ENCODE measurements around the gene ADAM11.
A peak's percentile ranks its signal among the peaks of the same experiment; 100 is the strongest.

ADAM11 gene

GRCh38 chr17:44781551-44782325 lies 22.9 kb downstream of the ADAM11 start:
- Histone ChIP-seq H2BK15ac (ENCODE audit: low read length) (peak overlapping the region; percentile 55), H3K27me3 (ENCODE audit: control insufficient read depth in 3 of 3, insufficient read depth in 3 of 3, low read depth in 1 of 3, low read length in 3 of 3) (peaks cover 0 to 22% (median 6%) of the 10 kb centered on the region in 3 experiments), H4K91ac (ENCODE audit: low read depth, low read length, poor library complexity) (peak overlapping the region; percentile 47), H3K14ac (ENCODE audit: low read length) (no peak overlapping the region), H3K9me3 (replicated peaks in 1 of 2; ENCODE audit: control insufficient read depth in 2 of 2, insufficient read depth in 1 of 2, low read depth in 1 of 2, low read length in 2 of 2) (no peaks in the 10 kb centered on the region), H2AK5ac (ENCODE audit: low read depth, low read length) (peak overlapping the region; percentile 57), H3K9ac (ENCODE audit: low read depth, low read length, poor library complexity) (no peak overlapping the region), H2BK12ac (ENCODE audit: low read length) (no peak overlapping the region), H3K27ac (replicated peaks; ENCODE audit: low read length) (no peak overlapping the region), H2BK120ac (ENCODE audit: low read depth, low read length) (peak overlapping the region; percentile 21), H3K18ac (ENCODE audit: low read length) (peak overlapping the region; percentile 92), H3K79me1 (ENCODE audit: low read depth, low read length) (peaks cover 2% of the 10 kb centered on the region), H3K36me3 (replicated peaks in 1 of 2; ENCODE audit: control insufficient read depth in 2 of 2, insufficient read depth in 2 of 2, low read length in 2 of 2) (no peaks in the 10 kb centered on the region), H3K4ac (ENCODE audit: low read length) (no peak overlapping the region), H4K8ac (ENCODE audit: low read depth, low read length) (no peak overlapping the region), H3K4me1 (ENCODE audit: control insufficient read depth in 2 of 2, insufficient read depth in 1 of 2, low read depth in 1 of 2, low read length in 2 of 2) (peaks cover 10 to 16% of the 10 kb centered on the region in 2 donors), H2AFZ (ENCODE audit: low read length) (peak overlapping the region; percentile 87), H3K23ac (ENCODE audit: low read depth, low read length, poor library complexity) (peak overlapping the region; percentile 26), H3K4me2 (ENCODE audit: insufficient read depth, low read length, poor library complexity, severe bottlenecking) (no peak overlapping the region), H2BK5ac (ENCODE audit: low read length) (no peak overlapping the region), H3K4me3 (ENCODE audit: low read length in 2 of 2) (no peak overlapping the region)
- no peak for DNase-seq (ENCODE audit: low spot score)
- no CpG with 5 or more reads among the region's 17 CpGs for whole genome bisulfite sequencing, 2 donors (ENCODE audit: extremely low coverage in 2 of 2, insufficient read length in 2 of 2, insufficient replicate concordance in 1 of 2)

- peak overlapping the region; percentile 29 for H3K27ac ChIP-seq (replicated peaks; ENCODE audit: low read length)
- no peak overlapping the region for H2BK12ac ChIP-seq (ENCODE audit: low read length)
- H2AFZ ChIP-seq (ENCODE audit: low read length): peak overlapping the region; percentile 87
- no CpG with 5 or more reads among the region's 11 CpGs for WGBS, 2 donors (ENCODE audit: extremely low coverage in 2 of 2, insufficient read length in 2 of 2, insufficient replicate concordance in 1 of 2)
- H3K4me1 ChIP-seq (ENCODE audit: control insufficient read depth in 2 of 2, insufficient read depth in 1 of 2, low read depth in 1 of 2, low read length in 2 of 2): peaks cover 10 to 16% of the 10 kb centered on the region in 2 donors
- no peak overlapping the region for H3K14ac ChIP-seq (ENCODE audit: low read length)
- H3K4me3 ChIP-seq (ENCODE audit: low read length in 2 of 2): peak overlapping the region in 1 of 2 donors; percentile 5
- no peak overlapping the region for H3K4me2 ChIP-seq (ENCODE audit: insufficient read depth, low read length, poor library complexity, severe bottlenecking)
- no peak overlapping the region for H2AK5ac ChIP-seq (ENCODE audit: low read depth, low read length)
- peaks cover 0 to 16% (median 2%) of the 10 kb centered on the region in 3 experiments for H3K27me3 ChIP-seq (ENCODE audit: control insufficient read depth in 3 of 3, insufficient read depth in 3 of 3, low read depth in 1 of 3, low read length in 3 of 3)
- H3K18ac ChIP-seq (ENCODE audit: low read length): no peak overlapping the region
- H3K23ac ChIP-seq (ENCODE audit: low read depth, low read length, poor library complexity): no peak overlapping the region
- no peaks in the 10 kb centered on the region for H3K36me3 ChIP-seq (replicated peaks in 1 of 2; ENCODE audit: control insufficient read depth in 2 of 2, insufficient read depth in 2 of 2, low read length in 2 of 2)
- no peak overlapping the region for H3K9ac ChIP-seq (ENCODE audit: low read depth, low read length, poor library complexity)
- no peak overlapping the region for H2BK15ac ChIP-seq (ENCODE audit: low read length)
- no peaks in the 10 kb centered on the region for H3K9me3 ChIP-seq (replicated peaks in 1 of 2; ENCODE audit: control insufficient read depth in 2 of 2, insufficient read depth in 1 of 2, low read depth in 1 of 2, low read length in 2 of 2)
- no peak overlapping the region for H2BK5ac ChIP-seq (ENCODE audit: low read length)
- no peak overlapping the region for H2BK120ac ChIP-seq (ENCODE audit: low read depth, low read length)
- H3K79me1 ChIP-seq (ENCODE audit: low read depth, low read length): peaks cover 2% of the 10 kb centered on the region
- H3K4ac ChIP-seq (ENCODE audit: low read length): no peak overlapping the region
- no peak for DNase-seq (ENCODE audit: low spot score)
- H4K8ac ChIP-seq (ENCODE audit: low read depth, low read length): no peak overlapping the region
- no peak overlapping the region for H4K91ac ChIP-seq (ENCODE audit: low read depth, low read length, poor library complexity)
Observed at GRCh38 chr17:44782326-44782850, 23.6 kb downstream of the ADAM11 start.

- Histone ChIP-seq H3K9ac (ENCODE audit: low read depth, low read length, poor library complexity) (no peak overlapping the region), H3K27me3 (ENCODE audit: control insufficient read depth in 3 of 3, insufficient read depth in 3 of 3, low read depth in 1 of 3, low read length in 3 of 3) (peaks cover 0 to 7% (median 0%) of the 10 kb centered on the region in 3 experiments), H2BK15ac (ENCODE audit: low read length) (no peak overlapping the region), H4K91ac (ENCODE audit: low read depth, low read length, poor library complexity) (no peak overlapping the region), H2BK120ac (ENCODE audit: low read depth, low read length) (no peak overlapping the region), H3K14ac (ENCODE audit: low read length) (no peak overlapping the region), H3K9me3 (replicated peaks in 1 of 2; ENCODE audit: control insufficient read depth in 2 of 2, insufficient read depth in 1 of 2, low read depth in 1 of 2, low read length in 2 of 2) (no peaks in the 10 kb centered on the region), H2BK5ac (ENCODE audit: low read length) (no peak overlapping the region), H2AK5ac (ENCODE audit: low read depth, low read length) (no peak overlapping the region), H3K4me2 (ENCODE audit: insufficient read depth, low read length, poor library complexity, severe bottlenecking) (no peak overlapping the region), H2AFZ (ENCODE audit: low read length) (no peak overlapping the region), H3K23ac (ENCODE audit: low read depth, low read length, poor library complexity) (no peak overlapping the region), H3K36me3 (replicated peaks in 1 of 2; ENCODE audit: control insufficient read depth in 2 of 2, insufficient read depth in 2 of 2, low read length in 2 of 2) (no peaks in the 10 kb centered on the region), H3K4me1 (ENCODE audit: control insufficient read depth in 2 of 2, insufficient read depth in 1 of 2, low read depth in 1 of 2, low read length in 2 of 2) (peaks cover 10 to 13% of the 10 kb centered on the region in 2 donors), H4K8ac (ENCODE audit: low read depth, low read length) (no peak overlapping the region), H3K27ac (replicated peaks; ENCODE audit: low read length) (no peak overlapping the region), H3K18ac (ENCODE audit: low read length) (no peak overlapping the region), H2BK12ac (ENCODE audit: low read length) (no peak overlapping the region), H3K4ac (ENCODE audit: low read length) (no peak overlapping the region), H3K79me1 (ENCODE audit: low read depth, low read length) (no peaks in the 10 kb centered on the region), H3K4me3 (ENCODE audit: low read length in 2 of 2) (no peak overlapping the region)
- DNase-seq (ENCODE audit: low spot score): no peak
- WGBS, 2 donors (ENCODE audit: extremely low coverage in 2 of 2, insufficient read length in 2 of 2, insufficient replicate concordance in 1 of 2): no CpG with 5 or more reads among the region's 7 CpGs
Observed at GRCh38 chr17:44785921-44786320, 27.1 kb downstream of the ADAM11 start.

GRCh38 chr17:44786551-44787081 lies 27.8 kb downstream of the ADAM11 start:
- Histone ChIP-seq H3K4ac (ENCODE audit: low read length) (no peak overlapping the region), H3K79me1 (ENCODE audit: low read depth, low read length) (no peaks in the 10 kb centered on the region), H3K18ac (ENCODE audit: low read length) (peak overlapping the region; percentile 38), H3K4me1 (ENCODE audit: control insufficient read depth in 2 of 2, insufficient read depth in 1 of 2, low read depth in 1 of 2, low read length in 2 of 2) (peaks cover 9 to 10% of the 10 kb centered on the region in 2 donors), H3K36me3 (replicated peaks in 1 of 2; ENCODE audit: control insufficient read depth in 2 of 2, insufficient read depth in 2 of 2, low read length in 2 of 2) (no peaks in the 10 kb centered on the region), H2BK12ac (ENCODE audit: low read length) (no peak overlapping the region), H3K4me3 (ENCODE audit: low read length in 2 of 2) (no peak overlapping the region), H2AK5ac (ENCODE audit: low read depth, low read length) (peak overlapping the region; percentile 70), H2AFZ (ENCODE audit: low read length) (peak overlapping the region; percentile 30), H2BK5ac (ENCODE audit: low read length) (no peak overlapping the region), H3K14ac (ENCODE audit: low read length) (peak overlapping the region; percentile 21), H3K9me3 (replicated peaks in 1 of 2; ENCODE audit: control insufficient read depth in 2 of 2, insufficient read depth in 1 of 2, low read depth in 1 of 2, low read length in 2 of 2) (no peaks in the 10 kb centered on the region), H4K8ac (ENCODE audit: low read depth, low read length) (no peak overlapping the region), H3K23ac (ENCODE audit: low read depth, low read length, poor library complexity) (peak overlapping the region; percentile 35), H2BK15ac (ENCODE audit: low read length) (no peak overlapping the region), H3K27ac (replicated peaks; ENCODE audit: low read length) (no peak overlapping the region), H2BK120ac (ENCODE audit: low read depth, low read length) (no peak overlapping the region), H3K27me3 (ENCODE audit: control insufficient read depth in 3 of 3, insufficient read depth in 3 of 3, low read depth in 1 of 3, low read length in 3 of 3) (peaks cover 0 to 7% (median 0%) of the 10 kb centered on the region in 3 experiments), H4K91ac (ENCODE audit: low read depth, low read length, poor library complexity) (no peak overlapping the region), H3K9ac (ENCODE audit: low read depth, low read length, poor library complexity) (no peak overlapping the region), H3K4me2 (ENCODE audit: insufficient read depth, low read length, poor library complexity, severe bottlenecking) (no peak overlapping the region)
- no CpG with 5 or more reads among the region's 16 CpGs for WGBS, 2 donors (ENCODE audit: extremely low coverage in 2 of 2, insufficient read length in 2 of 2, insufficient replicate concordance in 1 of 2)
- DNase-seq (ENCODE audit: low spot score): no peak
